HepG2 (cell line): ENCODE measurements around the gene MT1F. TPM values are rescaled to one million over a fixed set of nuclear protein-coding genes. Genes with fewer than 3 reads are reported as not detected.

ENCODE experiments used
- DPF2 ChIP-seq: sonication (generic); formaldehyde crosslinking; IDR thresholded peaks from 2 replicates; pipeline ENCODE4 v1.4.0; 2020; ENCODE audit warnings: mild to moderate bottlenecking, low read depth, missing genetic modification reagents, borderline replicate concordance
- ETV5 ChIP-seq: IDR thresholded peaks from 2 replicates; pipeline ENCODE4 v1.6.1; 2018; ENCODE audit warnings: missing biosample characterization, missing genetic modification reagents, inconsistent platforms, borderline replicate concordance
- FLYWCH1 ChIP-seq: sonication (generic); formaldehyde crosslinking; IDR thresholded peaks from 2 replicates; pipeline ENCODE4 v1.8.1; 2023; ENCODE audit warnings: mild to moderate bottlenecking, missing genetic modification reagents
- GFI1 ChIP-seq: sonication (generic); formaldehyde crosslinking; IDR thresholded peaks from 2 replicates; pipeline ENCODE4 v1.5.0; 2020; ENCODE audit warnings: missing genetic modification reagents, mild to moderate bottlenecking, borderline replicate concordance
- HES4 ChIP-seq: sonication (generic); formaldehyde crosslinking; IDR thresholded peaks from 2 replicates; pipeline ENCODE4 v1.9.0; 2021; ENCODE audit warnings: mild to moderate bottlenecking, missing genetic modification reagents, borderline replicate concordance
- HNRNPL ChIP-seq: fragments of 200-400 bp; formaldehyde crosslinking; IDR thresholded peaks from 2 replicates; pipeline ENCODE4 v1.6.1; 2017; ENCODE audit warnings: mild to moderate bottlenecking, low read depth, low read length
- HOXD1 ChIP-seq: sonication (generic); formaldehyde crosslinking; IDR thresholded peaks from 2 replicates; pipeline ENCODE4 v1.5.0; 2020; ENCODE audit warnings: missing genetic modification reagents
- KDM2A ChIP-seq: sonication (generic); formaldehyde crosslinking; IDR thresholded peaks from 2 replicates; pipeline ENCODE4 v1.4.0; 2020; ENCODE audit warnings: low read depth, missing genetic modification reagents, borderline replicate concordance
- MBNL3 ChIP-seq: fragments of 250-450 bp; sonication (Bioruptor Pico); conservative IDR thresholded peaks from 2 replicates; pipeline ENCODE4 v1.8.0; 2022; ENCODE audit warnings: mild to moderate bottlenecking, inconsistent platforms
- MXI1 ChIP-seq: IDR thresholded peaks from 3 replicates; pipeline ENCODE4 v1.6.1; 2012; ENCODE audit warnings: low read depth, low read length, inconsistent platforms, borderline replicate concordance
- MZF1 ChIP-seq: sonication (generic); formaldehyde crosslinking; IDR thresholded peaks from 2 replicates; pipeline ENCODE4 v1.8.1; 2023; ENCODE audit warnings: mild to moderate bottlenecking, missing genetic modification reagents, borderline replicate concordance
- POLR2G ChIP-seq: fragments of 200-400 bp; formaldehyde crosslinking; IDR thresholded peaks from 2 replicates; pipeline ENCODE4 v1.6.1; 2018; ENCODE audit warnings: mild to moderate bottlenecking, low read depth, low read length, moderate library complexity
- PRMT3 ChIP-seq: sonication (generic); formaldehyde crosslinking; IDR thresholded peaks from 2 replicates; pipeline ENCODE4 v1.8.1; 2022; ENCODE audit warnings: low read depth, mild to moderate bottlenecking, moderate library complexity, missing genetic modification reagents, borderline replicate concordance
- SAFB2 ChIP-seq: sonication (generic); formaldehyde crosslinking; IDR thresholded peaks from 2 replicates; pipeline ENCODE4 v1.5.1; 2020; ENCODE audit warnings: missing genetic modification reagents, low read depth, mild to moderate bottlenecking, borderline replicate concordance
- SNRNP70 ChIP-seq: fragments of 200-400 bp; formaldehyde crosslinking; IDR thresholded peaks from 2 replicates; pipeline ENCODE4 v1.6.1; 2017; ENCODE audit warnings: mild to moderate bottlenecking, low read depth, low read length, moderate library complexity
- ZBTB8A ChIP-seq: sonication (generic); formaldehyde crosslinking; IDR thresholded peaks from 2 replicates; pipeline ENCODE4 v1.4.0; 2020; ENCODE audit warnings: mild to moderate bottlenecking, low read depth, missing genetic modification reagents, borderline replicate concordance
- ZNF276 ChIP-seq: sonication (generic); formaldehyde crosslinking; IDR thresholded peaks from 2 replicates; pipeline ENCODE4 v1.4.0; 2020; ENCODE audit warnings: mild to moderate bottlenecking, low read depth, missing genetic modification reagents
- ZNF383 ChIP-seq: sonication (generic); formaldehyde crosslinking; IDR thresholded peaks from 2 replicates; pipeline ENCODE4 v1.4.0; 2020; ENCODE audit warnings: missing genetic modification reagents, mild to moderate bottlenecking, borderline replicate concordance
- ZNF501 ChIP-seq: sonication (generic); formaldehyde crosslinking; IDR thresholded peaks from 2 replicates; pipeline ENCODE4 v1.5.1; 2020; ENCODE audit warnings: mild to moderate bottlenecking, moderate library complexity, missing genetic modification reagents
- ZNF615 ChIP-seq: sonication (generic); formaldehyde crosslinking; IDR thresholded peaks from 2 replicates; pipeline ENCODE4 v1.5.0; 2020; ENCODE audit warnings: mild to moderate bottlenecking, missing genetic modification reagents, borderline replicate concordance
- ZNF816 ChIP-seq: sonication (generic); formaldehyde crosslinking; IDR thresholded peaks from 2 replicates; pipeline ENCODE4 v1.8.0; 2022; ENCODE audit warnings: missing genetic modification reagents, mild to moderate bottlenecking, borderline replicate concordance
- ZSCAN12 ChIP-seq: sonication (generic); formaldehyde crosslinking; IDR thresholded peaks from 2 replicates; pipeline ENCODE4 v1.9.0; 2021; ENCODE audit warnings: mild to moderate bottlenecking, missing genetic modification reagents
- ZSCAN29 ChIP-seq: sonication (generic); formaldehyde crosslinking; conservative IDR thresholded peaks from 2 replicates; pipeline ENCODE4 v1.4.0; 2020; ENCODE audit warnings: mild to moderate bottlenecking, missing genetic modification reagents
- ZZZ3 ChIP-seq: sonication (generic); formaldehyde crosslinking; IDR thresholded peaks from 2 replicates; pipeline ENCODE4 v1.4.0; 2020; ENCODE audit warnings: missing genetic modification reagents, mild to moderate bottlenecking, borderline replicate concordance
- polyA plus RNA-seq, 8 experiments: library from polyadenylated mRNA; depleted of rRNA in 3 of 8; stranded (reverse) in 7 of 8; unstranded in 1 of 8; fragments of >200 nt; fragmentation: Illumina TruSeq in 4 of 8; extraction: Trizol in 4 of 8; gene quantifications; 2 replicates each; pipeline versions ENCODE4 v1.2.1 to v1.2.3, GENCODE V29; 2011 to 2016; ENCODE audit warnings: low read depth in 4 of 8, missing spikeins in 1 of 8, mixed read lengths in 1 of 8; ENCODE audit not compliant: insufficient read depth in 1 of 8
- total RNA-seq, 5 experiments: library from RNA; depleted of rRNA; stranded (reverse); fragments of >200 nt; fragmentation: Illumina TruSeq; extraction: Trizol; gene quantifications; 2 replicates each; pipeline ENCODE4 v1.2.3, GENCODE V29; 2016; ENCODE audit warnings: low read depth in 1 of 5
- TF ChIP-seq, protein P1 (sequence below): sonication (generic); formaldehyde crosslinking; conservative IDR thresholded peaks from 2 replicates; pipeline ENCODE4 v1.4.0; 2020; ENCODE audit warnings: missing genetic modification reagents

MT1F gene
- total and polyA plus RNA-seq, 2 of the 13 experiments (the other 11 are each of a cell fraction or from before 2014, with no cell fraction given) = 1.9 to 169 TPM

DNA sequence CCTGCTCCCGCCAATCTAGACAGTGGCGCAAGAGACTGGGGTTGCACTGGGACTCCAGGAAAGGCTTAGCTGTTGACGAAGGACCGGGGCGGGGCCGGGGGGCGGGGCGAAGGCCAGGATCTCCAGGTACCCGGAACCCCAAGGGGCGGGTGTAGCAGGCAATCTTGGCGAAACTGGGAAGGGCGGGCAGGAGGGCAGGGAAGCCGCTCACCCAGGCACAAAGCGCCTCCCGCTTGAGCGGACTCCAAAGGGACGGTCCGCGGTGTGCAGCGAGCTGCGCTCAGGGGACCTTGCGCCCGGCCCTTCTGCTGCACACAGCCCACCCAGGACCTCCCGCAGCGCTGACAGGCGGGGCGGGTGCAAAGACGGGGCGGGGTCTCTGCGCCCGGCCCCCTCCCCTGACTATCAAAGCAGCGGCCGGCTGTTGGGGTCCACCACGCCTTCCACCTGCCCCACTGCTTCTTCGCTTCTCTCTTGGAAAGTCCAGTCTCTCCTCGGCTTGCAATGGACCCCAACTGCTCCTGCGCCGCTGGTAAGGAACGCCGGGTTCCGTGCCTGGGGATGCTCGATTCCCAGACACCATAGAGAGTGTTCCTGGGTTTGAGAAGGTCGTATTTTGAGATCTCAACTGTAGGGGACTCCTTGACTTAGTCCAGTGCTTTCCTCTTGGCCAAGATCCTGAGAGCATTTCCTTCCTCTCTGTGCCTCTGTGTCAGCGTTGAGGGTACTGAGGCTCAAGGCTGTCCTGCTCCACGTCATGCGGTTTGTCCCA, at the start of gene MT1F (continued):
- TF ChIP-seq ZNF501 (CRISPR knock-in tag) (peak; percentile 71; the same call in 1 of the 2 replicates), MXI1 (0 out of 3 replicates have a peak, but pooled peaks have one; percentile 3), MBNL3 (CRISPR knock-in tag) (no peak), ZBTB8A (no peak), HES4 (CRISPR knock-in tag) (no peak), ZZZ3 (CRISPR knock-in tag) (no peak), ZNF383 (CRISPR knock-in tag) (no peak), SNRNP70 (no peak), SAFB2 (CRISPR knock-in tag) (no peak), GFI1 (CRISPR knock-in tag) (peak; percentile 52), ETV5 (0 out of 2 replicates have a peak, but pooled peaks have one; percentile 4), DPF2 (CRISPR knock-in tag) (no peak), POLR2G (peak; percentile 67; the same call in 1 of the 2 replicates), ZNF276 (no peak), PRMT3 (CRISPR knock-in tag) (no peak), HOXD1 (no peak), MZF1 (no peak), FLYWCH1 (no peak), ZNF615 (CRISPR knock-in tag) (0 out of 2 replicates have a peak, but pooled peaks have one; percentile 34), ZSCAN29 (CRISPR knock-in tag) (no peak), ZNF816 (no peak; the same call in 1 of the 2 replicates), HNRNPL (no peak), KDM2A (peak; percentile 26; the same call in 1 of the 2 replicates), ZSCAN12 (no peak)
- TF ChIP-seq, protein P1, sequence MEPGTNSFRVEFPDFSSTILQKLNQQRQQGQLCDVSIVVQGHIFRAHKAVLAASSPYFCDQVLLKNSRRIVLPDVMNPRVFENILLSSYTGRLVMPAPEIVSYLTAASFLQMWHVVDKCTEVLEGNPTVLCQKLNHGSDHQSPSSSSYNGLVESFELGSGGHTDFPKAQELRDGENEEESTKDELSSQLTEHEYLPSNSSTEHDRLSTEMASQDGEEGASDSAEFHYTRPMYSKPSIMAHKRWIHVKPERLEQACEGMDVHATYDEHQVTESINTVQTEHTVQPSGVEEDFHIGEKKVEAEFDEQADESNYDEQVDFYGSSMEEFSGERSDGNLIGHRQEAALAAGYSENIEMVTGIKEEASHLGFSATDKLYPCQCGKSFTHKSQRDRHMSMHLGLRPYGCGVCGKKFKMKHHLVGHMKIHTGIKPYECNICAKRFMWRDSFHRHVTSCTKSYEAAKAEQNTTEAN (CRISPR knock-in tag) = 0 out of 2 replicates have a peak, but pooled peaks have one; percentile 43
